ENCODE data around the gene FBXW4.

GRCh38 chr10:101587725-101588653, 107.0 kb downstream of the FBXW4 start, which contains the start of the genes DPCD and POLL:
- TF ChIP-seq ZBTB7A (IDR thresholded peaks at IDR 0.05; ENCODE audit: low read depth) (peak; percentile 93), MAX (IDR thresholded peaks at IDR 0.05) (peak; percentile 67), EP300 (IDR thresholded peaks at IDR 0.05; ENCODE audit: borderline replicate concordance) (no peak; the same call in 1 of the 2 replicates), TAF1 (IDR thresholded peaks at IDR 0.05; ENCODE audit: low read depth) (peak; percentile 90), REST (IDR thresholded peaks at IDR 0.05; ENCODE audit: low read depth) (no peak), EGR1 (IDR thresholded peaks at IDR 0.05) (peak; percentile 65), YY1 (IDR thresholded peaks at IDR 0.05; ENCODE audit: low read depth) (peak; percentile 96)
